Measurements from ENCODE around the gene TMTC4.

The TMTC4 gene

GRCh38 chr13:100644371-100644770 is 30.2 kb downstream of the TMTC4 start:
- Histone ChIP-seq H3K4me3 (no peak overlapping the region), H3K27ac (no peak overlapping the region)
- TF ChIP-seq, protein P1, sequence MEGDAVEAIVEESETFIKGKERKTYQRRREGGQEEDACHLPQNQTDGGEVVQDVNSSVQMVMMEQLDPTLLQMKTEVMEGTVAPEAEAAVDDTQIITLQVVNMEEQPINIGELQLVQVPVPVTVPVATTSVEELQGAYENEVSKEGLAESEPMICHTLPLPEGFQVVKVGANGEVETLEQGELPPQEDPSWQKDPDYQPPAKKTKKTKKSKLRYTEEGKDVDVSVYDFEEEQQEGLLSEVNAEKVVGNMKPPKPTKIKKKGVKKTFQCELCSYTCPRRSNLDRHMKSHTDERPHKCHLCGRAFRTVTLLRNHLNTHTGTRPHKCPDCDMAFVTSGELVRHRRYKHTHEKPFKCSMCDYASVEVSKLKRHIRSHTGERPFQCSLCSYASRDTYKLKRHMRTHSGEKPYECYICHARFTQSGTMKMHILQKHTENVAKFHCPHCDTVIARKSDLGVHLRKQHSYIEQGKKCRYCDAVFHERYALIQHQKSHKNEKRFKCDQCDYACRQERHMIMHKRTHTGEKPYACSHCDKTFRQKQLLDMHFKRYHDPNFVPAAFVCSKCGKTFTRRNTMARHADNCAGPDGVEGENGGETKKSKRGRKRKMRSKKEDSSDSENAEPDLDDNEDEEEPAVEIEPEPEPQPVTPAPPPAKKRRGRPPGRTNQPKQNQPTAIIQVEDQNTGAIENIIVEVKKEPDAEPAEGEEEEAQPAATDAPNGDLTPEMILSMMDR (IDR thresholded peaks at IDR 0.05), result no peak
- DNase-seq (ENCODE audit: low spot score), result no peak

- TF ChIP-seq, protein P1 (IDR thresholded peaks at IDR 0.05), result no peak
- no peak overlapping the region for H3K27ac ChIP-seq
- no peak for DNase-seq (ENCODE audit: low spot score)
- no peak overlapping the region for H3K4me3 ChIP-seq
These were observed 36.8 kb downstream of the TMTC4 start for GRCh38 chr13:100637796-100638195.

DNA sequence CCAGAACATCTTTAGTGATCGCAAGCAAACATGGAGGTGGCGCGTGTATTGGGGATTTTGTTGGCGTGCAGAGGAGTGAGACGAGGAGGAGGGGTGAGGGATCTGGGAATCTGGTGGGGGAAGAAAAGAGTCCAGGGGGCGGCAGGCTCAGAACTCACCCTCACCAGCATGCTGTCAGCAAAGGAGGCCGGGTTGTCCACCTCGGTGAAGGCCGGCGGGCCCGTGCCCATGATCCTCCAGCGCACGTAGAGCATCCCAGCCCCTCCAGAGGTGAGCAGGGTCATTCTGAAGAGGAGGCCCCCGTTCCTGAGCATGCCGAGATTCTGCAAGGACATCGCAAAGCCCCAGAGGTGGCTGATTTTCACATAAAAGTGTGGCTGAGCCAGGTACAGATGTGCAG is 37.2 kb downstream of the TMTC4 start:
- Histone ChIP-seq H3K27ac (no peak overlapping the region), H3K4me3 (no peak overlapping the region)
- no peak for DNase-seq (ENCODE audit: low spot score)
- TF ChIP-seq, protein P1 (IDR thresholded peaks at IDR 0.05), result no peak

GRCh38 chr13:100636441-100636840 is 38.2 kb downstream of the TMTC4 start:
- H3K27ac ChIP-seq, result no peak overlapping the region
- TF ChIP-seq, protein P1 (IDR thresholded peaks at IDR 0.05), result no peak
- H3K4me3 ChIP-seq, result no peak overlapping the region
- DNase-seq (ENCODE audit: low spot score), result no peak

DNA sequence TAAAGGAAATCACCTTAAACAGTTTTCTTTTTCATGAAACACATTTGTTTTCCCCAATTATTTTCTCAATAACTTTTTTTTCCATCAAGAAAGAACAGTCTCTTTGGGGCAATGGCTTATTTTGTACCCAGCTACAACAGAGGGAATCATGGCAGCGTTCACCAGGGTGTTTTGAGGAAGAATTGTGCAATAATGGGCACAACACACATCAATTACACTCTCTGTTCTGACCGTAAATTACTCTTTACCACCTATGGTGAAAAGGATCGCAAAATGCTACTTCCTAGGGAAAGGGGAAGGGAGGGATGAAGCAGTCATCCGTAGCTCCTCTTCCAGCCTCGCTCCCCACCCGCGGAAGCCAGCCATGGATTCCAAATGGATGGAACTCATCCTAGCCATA is 38.6 kb downstream of the TMTC4 start:
- no peak for DNase-seq (ENCODE audit: low spot score)
- H3K4me3 ChIP-seq, result no peak overlapping the region
- no peak overlapping the region for H3K27ac ChIP-seq
- TF ChIP-seq, protein P1 (IDR thresholded peaks at IDR 0.05), result no peak

GRCh38 chr13:100634696-100635095 is 39.9 kb downstream of the TMTC4 start:
- Histone ChIP-seq H3K4me3 (no peak overlapping the region), H3K27ac (no peak overlapping the region)
- DNase-seq (ENCODE audit: low spot score), result no peak
- TF ChIP-seq, protein P1 (IDR thresholded peaks at IDR 0.05), result no peak

DNA sequence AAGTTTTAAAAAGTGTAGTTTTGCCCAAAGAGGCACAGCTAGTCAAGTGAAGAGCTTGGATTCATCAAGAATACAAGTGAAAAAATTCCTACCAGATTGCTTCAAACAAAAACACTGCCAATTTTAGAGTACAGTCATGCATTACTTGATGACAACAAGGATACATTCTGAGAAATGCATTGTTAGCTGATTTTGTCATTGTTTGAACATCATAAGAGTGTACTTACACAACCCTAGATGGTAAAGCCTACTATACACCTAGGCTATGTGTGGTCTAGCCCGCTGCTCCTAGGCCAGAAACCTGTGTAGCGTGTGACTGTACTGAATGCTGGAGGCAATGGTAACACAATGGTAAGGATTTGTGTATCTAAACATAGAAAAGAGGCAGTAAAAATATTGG is 41.1 kb downstream of the TMTC4 start:
- TF ChIP-seq, protein P1 (IDR thresholded peaks at IDR 0.05), result no peak
- Histone ChIP-seq H3K4me3 (no peak overlapping the region), H3K27ac (no peak overlapping the region)
- DNase-seq (ENCODE audit: low spot score), result no peak
